Breast epithelium (tissue), 4 donors: ENCODE results near the gene VPS16. TPM values are rescaled to one million over a fixed set of nuclear protein-coding genes. Genes with fewer than 3 reads are reported as not detected.

Source experiments
- DNase-seq, 2 donors: peaks; one replicate each; pipeline ENCODE4 v3.0.0-alpha.2; 2019; ENCODE audit warnings: low spot score in 2 of 2
- H3K27ac ChIP-seq, 2 donors: fragments of 200-600 bp; sonication (generic) in 1 of 2; one replicate each; pipeline ENCODE4 v1.5.1; 2016 to 2019; ENCODE audit warnings: mild to moderate bottlenecking in 1 of 2
- H3K27me3 ChIP-seq, 2 donors: fragments of 200-600 bp; sonication (generic) in 1 of 2; one replicate each; pipeline versions ENCODE4 v1.5.1 to v1.6.0; 2017 to 2019; ENCODE audit warnings: control low read depth in 1 of 2, mild to moderate bottlenecking in 1 of 2
- H3K36me3 ChIP-seq: fragments of 200-600 bp; one replicate; pipeline ENCODE4 v1.5.1; 2019
- H3K4me1 ChIP-seq, 2 donors: fragments of 200-600 bp; sonication (generic); one replicate each; pipeline ENCODE4 v1.5.1; 2016 to 2019; ENCODE audit warnings: control low read depth in 1 of 2
- H3K4me3 ChIP-seq, 3 donors: fragments of 200-600 bp; sonication (generic); 1 replicate in 2 of 3; 2 replicates in 1 of 3; pipeline ENCODE4 v1.5.1; 2016 to 2019; ENCODE audit warnings: mild to moderate bottlenecking in 3 of 3, moderate library complexity in 2 of 3
- H3K9me3 ChIP-seq, 2 donors: fragments of 200-600 bp; sonication (generic) in 1 of 2; one replicate each; pipeline ENCODE4 v1.5.1; 2016 to 2019; ENCODE audit warnings: control low read depth in 1 of 2
- CTCF ChIP-seq, 3 donors: fragments of 450-650 bp; IDR thresholded peaks; one replicate each; pipeline ENCODE4 v1.5.1; 2016 to 2017; ENCODE audit warnings: antibody characterized with exemption in 3 of 3, mild to moderate bottlenecking in 3 of 3, moderate library complexity in 3 of 3
- POLR2A ChIP-seq: fragments of 450-650 bp; IDR thresholded peaks from one replicate; pipeline ENCODE4 v1.6.1; 2016; ENCODE audit warnings: antibody characterized with exemption, mild to moderate bottlenecking, moderate library complexity
- POLR2AphosphoS5 ChIP-seq, 3 donors: sonication (generic); formaldehyde crosslinking; IDR thresholded peaks; one replicate each; pipeline ENCODE4 v1.6.1; 2017; ENCODE audit warnings: antibody characterized with exemption in 3 of 3
- intact Hi-C: fragments of 100-400 bp; cut with DNase I; formaldehyde crosslinking; loops from one replicate; pipeline ENCODE4 v1.15.1; 2023; ENCODE audit warnings: low total_unique reads
- total RNA-seq, 3 donors: library from RNA; depleted of rRNA; stranded (reverse); fragments of >200 nt; gene quantifications; one replicate each; pipeline ENCODE4 v1.1.0, GENCODE V29; 2016

VPS16 gene
- total RNA-seq, 3 donors from 2014 or later: 25.3 to 34.7 (median 33.8) TPM

- TF ChIP-seq CTCF (IDR thresholded peaks at IDR 0.05) (no peak), POLR2A (no peak), POLR2AphosphoS5 (IDR thresholded peaks at IDR 0.05) (no peak)
- no peaks in the 10 kb centered on the region for H3K36me3 ChIP-seq
- no peak for DNase-seq
- H3K27ac ChIP-seq: no peak overlapping the region
- no peak overlapping the region for H3K4me3 ChIP-seq
- H3K4me1 ChIP-seq: no peaks in the 10 kb centered on the region
- intact Hi-C loops: no loop called here
- peaks cover 0 to 5% of the 10 kb centered on the region in 2 donors for H3K27me3 ChIP-seq
- no peaks in the 10 kb centered on the region for H3K9me3 ChIP-seq
These were observed 45.1 kb upstream of the VPS16 start for GRCh38 chr20:2795451-2795850.

GRCh38 chr20:2796011-2796660 is 44.4 kb upstream of the VPS16 start:
- Histone ChIP-seq H3K36me3 (no peaks in the 10 kb centered on the region), H3K4me1 (no peaks in the 10 kb centered on the region), H3K4me3 (no peak overlapping the region), H3K27ac (no peak overlapping the region), H3K9me3 (no peaks in the 10 kb centered on the region), H3K27me3 (peaks cover 0 to 5% of the 10 kb centered on the region in 2 donors)
- TF ChIP-seq POLR2AphosphoS5 (IDR thresholded peaks at IDR 0.05) (no peak), CTCF (IDR thresholded peaks at IDR 0.05) (no peak), POLR2A (no peak)
- no peak for DNase-seq
- intact Hi-C loops: loop anchor here (1.0 kb wide), 1 partner anchor 10 kb away; no protein-coding TSS in a partner anchor

GRCh38 chr20:2797136-2797983 is 43.2 kb upstream of the VPS16 start:
- H3K27me3 ChIP-seq: peaks cover 0 to 5% of the 10 kb centered on the region in 2 donors
- no peak for DNase-seq
- TF ChIP-seq CTCF (IDR thresholded peaks at IDR 0.05): no peak

GRCh38 chr20:2798095-2798805 is 42.3 kb upstream of the VPS16 start:
- no peak overlapping the region for H3K27ac ChIP-seq
- peaks cover 0 to 5% of the 10 kb centered on the region in 2 donors for H3K27me3 ChIP-seq
- DNase-seq: no peak
- H3K4me1 ChIP-seq: no peaks in the 10 kb centered on the region
- no peak overlapping the region for H3K4me3 ChIP-seq
- intact Hi-C loops: no loop called here
- H3K9me3 ChIP-seq: no peaks in the 10 kb centered on the region
- H3K36me3 ChIP-seq: no peaks in the 10 kb centered on the region
- no peak for TF ChIP-seq CTCF (IDR thresholded peaks at IDR 0.05)
- TF ChIP-seq POLR2A: no peak
- TF ChIP-seq POLR2AphosphoS5 (IDR thresholded peaks at IDR 0.05): no peak

More at GRCh38 chr20:2797136-2797983, 43.2 kb upstream of the VPS16 start:
- intact Hi-C loops: no loop called here
- H3K36me3 ChIP-seq: no peaks in the 10 kb centered on the region
- H3K9me3 ChIP-seq: no peaks in the 10 kb centered on the region
- no peaks in the 10 kb centered on the region for H3K4me1 ChIP-seq
- no peak overlapping the region for H3K4me3 ChIP-seq
- no peak overlapping the region for H3K27ac ChIP-seq
